DOHH2 (cell line): Measurements from ENCODE around the gene HTRA3.

Source experiments
- H3F3A ChIP-seq: fragments of 200-600 bp; sonication (generic), shearing (Covaris generic); 2 replicates; pipeline ENCODE4 v1.6.0; 2016; ENCODE audit warnings: antibody characterized with exemption, mild to moderate bottlenecking; ENCODE audit not compliant: control insufficient read depth, insufficient read depth
- H3K27ac ChIP-seq: fragments of 200-600 bp; sonication (generic); 2 replicates; pipeline ENCODE4 v1.5.1; 2014; ENCODE audit warnings: low read depth, mild to moderate bottlenecking, low read length, moderate library complexity
- H3K27me3 ChIP-seq: fragments of 200-600 bp; sonication (generic); 2 replicates; pipeline ENCODE4 v1.6.1; 2014; ENCODE audit warnings: mild to moderate bottlenecking, low read length, mixed read lengths; ENCODE audit not compliant: control insufficient read depth
- H3K36me3 ChIP-seq: fragments of 200-600 bp; sonication (generic); 2 replicates; pipeline ENCODE4 v1.6.1; 2014; ENCODE audit warnings: mild to moderate bottlenecking, low read length, moderate library complexity, mixed read lengths; ENCODE audit not compliant: control insufficient read depth
- H3K4me1 ChIP-seq: fragments of 200-600 bp; sonication (generic); 2 replicates; pipeline ENCODE4 v1.6.1; 2014; ENCODE audit warnings: mild to moderate bottlenecking, low read length, mixed read lengths; ENCODE audit not compliant: control insufficient read depth
- H3K4me2 ChIP-seq: fragments of 200-600 bp; sonication (generic); 2 replicates; pipeline ENCODE4 v1.6.0; 2014; ENCODE audit warnings: mild to moderate bottlenecking, low read length, moderate library complexity
- H3K4me3 ChIP-seq: fragments of 200-600 bp; sonication (generic); 2 replicates; pipeline ENCODE4 v1.5.1; 2014; ENCODE audit warnings: mild to moderate bottlenecking, low read length, mixed read lengths
- H3K79me2 ChIP-seq: fragments of 200-600 bp; sonication (generic); 2 replicates; pipeline ENCODE4 v1.6.1; 2014; ENCODE audit warnings: mild to moderate bottlenecking, low read length, mixed read lengths; ENCODE audit not compliant: control insufficient read depth
- H3K9me2 ChIP-seq: fragments of 200-600 bp; sonication (generic); replicated peaks from 2 replicates; pipeline ENCODE4 v1.6.1; 2014; ENCODE audit warnings: mild to moderate bottlenecking, low read length, mixed read lengths; ENCODE audit not compliant: control insufficient read depth
- H3K9me3 ChIP-seq: fragments of 200-600 bp; sonication (generic); 2 replicates; pipeline ENCODE4 v1.6.1; 2014; ENCODE audit warnings: antibody characterized with exemption, low read length, mixed read lengths; ENCODE audit not compliant: control insufficient read depth, insufficient read depth
- H4K20me1 ChIP-seq: fragments of 200-600 bp; sonication (generic); 2 replicates; pipeline ENCODE4 v1.6.0; 2014; ENCODE audit warnings: low read depth, mild to moderate bottlenecking, antibody characterized with exemption, low read length, moderate library complexity; ENCODE audit not compliant: control insufficient read depth, insufficient read depth
- EZH2phosphoT487 ChIP-seq: fragments of 200-600 bp; sonication (generic); IDR thresholded peaks from 2 replicates; pipeline ENCODE4 v1.6.1; 2017; ENCODE audit warnings: borderline replicate concordance, mild to moderate bottlenecking, antibody characterized with exemption, low read length, moderate library complexity, mixed read lengths
- TF ChIP-seq, protein P1 (sequence below): fragments of 200-600 bp; sonication (generic); IDR thresholded peaks from one replicate; pipeline ENCODE4 v1.5.1; 2014; ENCODE audit warnings: antibody characterized with exemption, mild to moderate bottlenecking, low read depth, low read length; ENCODE audit not compliant: poor library complexity, severe bottlenecking

HTRA3 gene

DNA sequence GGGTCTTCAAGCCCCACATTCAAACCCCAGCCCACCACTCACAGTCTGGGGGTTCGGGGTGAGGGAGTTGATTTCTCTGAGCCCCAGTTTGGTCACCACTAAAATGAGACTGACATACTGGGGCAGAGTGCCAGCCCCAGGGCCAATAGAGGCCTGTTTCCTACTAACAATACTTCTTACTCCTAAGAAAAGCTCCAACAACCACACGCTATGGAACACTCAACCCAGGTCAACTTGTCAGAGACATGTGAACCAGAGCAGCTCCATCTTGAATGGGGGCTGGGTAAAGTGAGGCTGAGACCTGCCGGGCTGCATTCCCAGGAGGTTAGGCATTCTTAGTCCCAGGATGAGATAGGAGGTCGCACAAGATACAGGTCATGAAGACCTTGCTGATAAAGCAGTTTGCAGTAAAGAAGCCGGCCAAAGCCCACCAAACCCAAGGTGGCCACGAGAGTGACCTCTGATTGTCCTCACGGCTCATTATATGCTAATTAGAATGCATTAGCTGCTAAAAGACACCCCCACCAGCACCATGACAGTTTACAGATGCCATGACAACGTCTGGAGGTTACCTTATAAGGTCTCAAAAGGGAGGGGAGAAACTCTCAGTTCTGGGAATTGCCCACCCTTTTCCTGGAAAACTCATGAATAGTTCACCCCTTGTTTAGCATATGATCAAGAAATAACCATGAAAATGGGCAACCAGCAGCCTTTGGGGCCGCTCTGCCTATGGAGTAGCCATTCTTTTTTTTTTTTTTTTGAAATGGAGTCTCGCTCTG is 26.6 kb upstream of the HTRA3 start:
- Histone ChIP-seq H4K20me1 (no peaks in the 10 kb centered on the region), H3F3A (no peaks in the 10 kb centered on the region), H3K27ac (no peak overlapping the region), H3K79me2 (no peaks in the 10 kb centered on the region), H3K27me3 (no peaks in the 10 kb centered on the region), H3K36me3 (peaks cover 41% of the 10 kb centered on the region), H3K4me3 (no peak overlapping the region), H3K9me3 (no peaks in the 10 kb centered on the region), H3K4me1 (peaks cover 11% of the 10 kb centered on the region), H3K4me2 (no peak overlapping the region), H3K9me2 (no peaks in the 10 kb centered on the region)
- no peak for TF ChIP-seq EZH2phosphoT487
- TF ChIP-seq, protein P1, sequence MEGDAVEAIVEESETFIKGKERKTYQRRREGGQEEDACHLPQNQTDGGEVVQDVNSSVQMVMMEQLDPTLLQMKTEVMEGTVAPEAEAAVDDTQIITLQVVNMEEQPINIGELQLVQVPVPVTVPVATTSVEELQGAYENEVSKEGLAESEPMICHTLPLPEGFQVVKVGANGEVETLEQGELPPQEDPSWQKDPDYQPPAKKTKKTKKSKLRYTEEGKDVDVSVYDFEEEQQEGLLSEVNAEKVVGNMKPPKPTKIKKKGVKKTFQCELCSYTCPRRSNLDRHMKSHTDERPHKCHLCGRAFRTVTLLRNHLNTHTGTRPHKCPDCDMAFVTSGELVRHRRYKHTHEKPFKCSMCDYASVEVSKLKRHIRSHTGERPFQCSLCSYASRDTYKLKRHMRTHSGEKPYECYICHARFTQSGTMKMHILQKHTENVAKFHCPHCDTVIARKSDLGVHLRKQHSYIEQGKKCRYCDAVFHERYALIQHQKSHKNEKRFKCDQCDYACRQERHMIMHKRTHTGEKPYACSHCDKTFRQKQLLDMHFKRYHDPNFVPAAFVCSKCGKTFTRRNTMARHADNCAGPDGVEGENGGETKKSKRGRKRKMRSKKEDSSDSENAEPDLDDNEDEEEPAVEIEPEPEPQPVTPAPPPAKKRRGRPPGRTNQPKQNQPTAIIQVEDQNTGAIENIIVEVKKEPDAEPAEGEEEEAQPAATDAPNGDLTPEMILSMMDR: no peak

DNA sequence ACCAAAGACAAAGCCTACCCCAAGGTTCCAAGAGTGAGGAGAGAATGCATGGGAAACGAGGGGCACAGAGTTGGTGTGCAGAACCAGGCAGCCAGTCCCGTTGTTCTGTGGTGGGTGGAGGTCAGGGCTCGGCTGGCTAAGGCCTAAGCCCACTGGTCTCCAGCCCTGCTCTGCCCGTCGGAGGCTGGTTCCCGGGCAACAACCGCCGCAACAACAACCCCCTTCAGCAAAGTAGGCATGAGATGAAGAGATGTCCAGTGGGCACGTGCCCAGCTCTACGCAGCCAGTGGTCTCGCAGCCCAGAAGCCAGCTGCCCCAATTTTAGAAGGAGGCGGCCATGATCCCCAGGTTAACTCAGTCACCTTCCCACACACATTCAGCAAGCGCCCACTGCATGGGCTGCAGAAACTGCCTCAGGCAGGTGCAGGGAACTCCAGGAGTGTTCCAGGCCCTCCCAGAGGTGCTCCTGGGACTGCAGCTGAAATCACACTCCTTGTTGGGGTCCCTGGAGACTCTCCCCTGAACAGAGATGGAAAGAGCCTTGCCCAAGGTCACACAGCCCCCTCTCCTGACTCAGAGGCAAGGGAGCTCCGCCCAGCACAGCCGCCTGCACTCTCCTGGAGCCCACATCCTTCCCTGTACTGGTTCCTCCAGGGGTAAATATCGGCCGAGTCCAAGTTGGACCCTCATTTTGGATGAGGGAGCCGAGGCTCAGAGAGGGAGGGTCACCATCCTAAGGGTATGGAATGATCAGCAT is 25.4 kb upstream of the HTRA3 start:
- Histone ChIP-seq H3K27me3 (no peaks in the 10 kb centered on the region), H3K4me1 (no peaks in the 10 kb centered on the region), H3K9me3 (no peaks in the 10 kb centered on the region), H3K79me2 (no peaks in the 10 kb centered on the region), H3K9me2 (no peaks in the 10 kb centered on the region), H3K27ac (no peak overlapping the region), H3K4me3 (no peak overlapping the region), H3K4me2 (no peak overlapping the region), H4K20me1 (no peaks in the 10 kb centered on the region), H3F3A (no peaks in the 10 kb centered on the region), H3K36me3 (peaks cover 29% of the 10 kb centered on the region)
- TF ChIP-seq, protein P1: no peak
- TF ChIP-seq EZH2phosphoT487: no peak

DNA sequence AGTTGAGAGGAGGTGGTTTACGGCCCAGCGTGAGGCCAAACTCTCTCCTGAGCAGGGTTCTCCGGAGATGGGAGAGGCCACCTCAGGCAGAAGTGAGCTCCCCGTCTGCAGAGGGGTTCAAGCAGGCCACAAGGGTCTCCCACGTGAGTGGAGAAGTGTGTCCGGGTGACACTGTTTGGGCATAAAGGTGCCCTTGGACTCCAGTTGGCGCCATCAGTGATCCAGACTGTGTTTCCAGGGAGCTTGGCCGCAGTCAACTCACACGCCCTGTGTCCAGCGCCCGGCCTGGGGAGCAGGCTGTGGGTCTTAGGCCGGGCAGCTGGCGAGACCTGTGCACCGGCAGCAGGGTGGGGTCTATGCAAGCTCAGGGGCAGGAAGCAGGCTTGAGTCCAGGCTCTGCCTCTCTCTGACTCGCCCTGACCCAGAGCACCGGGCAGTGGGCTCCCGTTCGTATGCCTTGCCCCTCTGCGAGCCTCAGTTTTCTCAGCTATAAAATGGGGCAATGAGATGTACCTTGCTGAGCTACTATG is 24.6 kb upstream of the HTRA3 start:
- H4K20me1 ChIP-seq: no peaks in the 10 kb centered on the region
- no peaks in the 10 kb centered on the region for H3K9me3 ChIP-seq
- no peaks in the 10 kb centered on the region for H3K9me2 ChIP-seq
- H3K27ac ChIP-seq: no peak overlapping the region
- no peak overlapping the region for H3K4me3 ChIP-seq
- no peaks in the 10 kb centered on the region for H3F3A ChIP-seq
- H3K79me2 ChIP-seq: no peaks in the 10 kb centered on the region
- no peaks in the 10 kb centered on the region; the same call in 1 of the 2 replicates for H3K27me3 ChIP-seq
- H3K4me1 ChIP-seq: no peaks in the 10 kb centered on the region
- TF ChIP-seq, protein P1: no peak
- no peak for TF ChIP-seq EZH2phosphoT487
- no peak overlapping the region for H3K4me2 ChIP-seq
- peaks cover 22% of the 10 kb centered on the region for H3K36me3 ChIP-seq
